Activated CD4-positive, alpha-beta memory T cell treated with anti-CD3 and anti-CD28 coated beads for 36 hours (primary cell): Measurements from ENCODE around the gene MDGA2. TPM values are rescaled to one million over a fixed set of nuclear protein-coding genes. Genes with fewer than 3 reads are reported as not detected.

Experiments
- CTCF ChIA-PET: fragments of 350-600 bp; sonication (Branson Sonifier 250); formaldehyde crosslinking; loops from one replicate; lab custom pipeline; 2021; ENCODE audit warnings: antibody characterized with exemption, inconsistent platforms; lab: Charles Lee
- POLR2A ChIA-PET: fragments of 350-600 bp; sonication (Branson Sonifier 250); formaldehyde crosslinking; loops from one replicate; lab custom pipeline; 2021; ENCODE audit warnings: antibody characterized with exemption; lab: Charles Lee
- DNase-seq: peaks from one replicate; pipeline ENCODE4 v3.0.0-alpha.2; 2020
- H3K27ac Mint-ChIP-seq: one replicate; pipeline ENCODE4 v1.8.0; 2021; ENCODE audit warnings: mixed read lengths
- H3K27me3 Mint-ChIP-seq: one replicate; pipeline ENCODE4 v1.8.0; 2021; ENCODE audit warnings: mixed read lengths
- H3K36me3 Mint-ChIP-seq: one replicate; pipeline ENCODE4 v1.8.0; 2021; ENCODE audit warnings: mixed read lengths
- H3K4me1 Mint-ChIP-seq: one replicate; pipeline ENCODE4 v1.8.0; 2021; ENCODE audit warnings: low read depth, mixed read lengths
- H3K4me3 Mint-ChIP-seq: one replicate; pipeline ENCODE4 v1.8.0; 2021; ENCODE audit warnings: mild to moderate bottlenecking, mixed read lengths
- H3K9me3 Mint-ChIP-seq: one replicate; pipeline ENCODE4 v1.8.0; 2021; ENCODE audit warnings: mixed read lengths
- intact Hi-C: fragments of 100-400 bp; cut with micrococcal nuclease; formaldehyde crosslinking; loops from one replicate; pipeline ENCODE4 v1.15.1; 2023
- total RNA-seq, 2 experiments: library from RNA; stranded (reverse); gene quantifications; one replicate each; pipeline ENCODE4 v1.2.3, GENCODE V29; 2021

Gene MDGA2
- total RNA-seq, 2 experiments from 2014 or later: not detected

DNA sequence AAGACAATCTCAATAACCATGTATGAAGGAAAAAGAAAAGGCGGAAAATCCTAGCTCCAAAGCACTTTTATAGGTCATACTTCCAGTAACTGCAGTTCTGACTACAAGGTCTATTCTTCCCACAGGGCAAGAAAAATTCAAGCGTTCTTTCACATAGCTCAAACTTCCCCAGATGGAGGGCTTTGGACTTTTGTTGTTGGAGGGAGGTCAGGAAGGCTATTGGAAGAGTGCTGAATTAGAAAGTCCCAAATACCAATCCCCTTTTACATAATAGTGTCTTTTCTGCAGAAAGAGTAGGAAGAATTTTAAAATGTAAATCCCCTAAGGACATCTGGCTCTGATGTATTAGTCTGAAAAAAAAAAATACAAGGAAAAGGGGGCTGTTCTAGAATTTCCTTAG lies 309.4 kb downstream of the MDGA2 start:
- no peak for DNase-seq
- ChIA-PET CTCF (no interaction called here), POLR2A (no interaction called here)
- Mint-ChIP-seq H3K36me3 (no peaks in the 10 kb centered on the region), H3K9me3 (no peaks in the 10 kb centered on the region), H3K27ac (no peak overlapping the region), H3K27me3 (no peaks in the 10 kb centered on the region), H3K4me1 (no peaks in the 10 kb centered on the region), H3K4me3 (no peak overlapping the region)
- intact Hi-C loops: no loop called here

DNA sequence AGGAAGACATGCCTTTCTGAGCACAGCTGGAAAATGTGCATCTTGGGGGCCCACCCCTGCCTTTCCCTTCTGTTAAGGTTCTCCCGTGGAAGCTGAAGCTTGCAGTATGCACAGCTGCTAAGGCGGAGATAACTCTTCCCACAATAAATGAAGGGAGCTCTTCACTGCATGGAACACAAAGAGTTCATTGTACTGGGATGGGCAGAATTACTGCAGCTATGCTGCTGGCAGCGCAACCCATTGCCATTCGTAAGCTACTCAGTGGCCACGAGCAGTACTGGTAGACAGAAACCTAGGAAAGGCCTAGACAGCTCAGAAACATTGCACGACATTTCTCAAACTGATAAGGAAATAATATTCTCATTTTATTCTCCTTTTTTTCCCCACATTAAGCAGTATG lies 310.2 kb downstream of the MDGA2 start:
- H3K27me3 Mint-ChIP-seq: no peaks in the 10 kb centered on the region
- no peaks in the 10 kb centered on the region for H3K36me3 Mint-ChIP-seq
- CTCF ChIA-PET: no interaction called here
- no peak overlapping the region for H3K27ac Mint-ChIP-seq
- H3K9me3 Mint-ChIP-seq: peaks cover 5% of the 10 kb centered on the region
- no peak overlapping the region for H3K4me3 Mint-ChIP-seq
- DNase-seq: no peak
- intact Hi-C loops: no loop called here
- no peaks in the 10 kb centered on the region for H3K4me1 Mint-ChIP-seq
- POLR2A ChIA-PET: no interaction called here

DNA sequence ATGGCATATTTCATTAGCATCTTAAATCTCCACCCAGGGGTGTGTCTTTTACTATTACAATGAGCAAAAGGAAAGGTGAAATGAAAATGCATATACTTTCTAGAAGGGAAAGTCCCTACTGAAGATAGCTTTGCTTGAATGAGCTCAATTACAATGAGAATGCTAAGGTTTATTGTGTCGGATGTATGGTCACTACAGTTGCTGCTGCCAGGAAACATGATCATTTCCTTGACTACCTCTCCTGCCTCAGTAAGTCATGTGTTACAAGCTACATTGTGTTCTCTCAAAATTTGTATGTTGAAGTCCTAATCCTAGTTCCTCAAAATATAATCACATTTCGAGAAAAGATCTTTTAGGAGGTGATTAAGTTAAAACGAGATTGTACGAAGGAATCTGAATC lies 322.2 kb downstream of the MDGA2 start:
- intact Hi-C loops: no loop called here
- Mint-ChIP-seq H3K4me3 (no peak overlapping the region), H3K4me1 (no peaks in the 10 kb centered on the region), H3K27me3 (no peaks in the 10 kb centered on the region), H3K27ac (no peak overlapping the region), H3K36me3 (no peaks in the 10 kb centered on the region), H3K9me3 (peaks cover 17% of the 10 kb centered on the region)
- no peak for DNase-seq
- ChIA-PET POLR2A (no interaction called here), CTCF (no interaction called here)

DNA sequence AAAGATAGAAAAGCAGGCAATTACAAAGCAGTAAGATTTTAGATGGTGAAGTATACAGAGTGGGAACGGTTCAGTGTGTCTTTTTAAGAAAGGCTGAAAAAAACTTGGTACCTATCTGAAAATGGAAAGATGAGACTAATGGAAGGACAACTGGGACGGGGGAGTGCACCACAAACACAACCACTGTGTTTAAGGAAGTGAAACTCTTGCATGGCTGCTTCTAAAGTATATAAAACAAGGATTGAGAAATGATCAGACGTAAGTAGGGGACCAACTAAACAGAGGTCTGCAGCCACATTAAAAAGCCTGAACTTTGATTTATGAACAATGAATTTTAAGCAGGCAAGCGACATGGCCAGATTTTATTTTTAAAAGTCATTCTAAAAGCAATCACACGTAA lies 328.6 kb downstream of the MDGA2 start:
- Mint-ChIP-seq H3K36me3 (no peaks in the 10 kb centered on the region), H3K9me3 (peaks cover 6% of the 10 kb centered on the region), H3K27me3 (no peaks in the 10 kb centered on the region), H3K4me1 (no peaks in the 10 kb centered on the region), H3K27ac (no peak overlapping the region), H3K4me3 (no peak overlapping the region)
- intact Hi-C loops: no loop called here
- ChIA-PET CTCF (no interaction called here), POLR2A (no interaction called here)
- DNase-seq: no peak

DNA sequence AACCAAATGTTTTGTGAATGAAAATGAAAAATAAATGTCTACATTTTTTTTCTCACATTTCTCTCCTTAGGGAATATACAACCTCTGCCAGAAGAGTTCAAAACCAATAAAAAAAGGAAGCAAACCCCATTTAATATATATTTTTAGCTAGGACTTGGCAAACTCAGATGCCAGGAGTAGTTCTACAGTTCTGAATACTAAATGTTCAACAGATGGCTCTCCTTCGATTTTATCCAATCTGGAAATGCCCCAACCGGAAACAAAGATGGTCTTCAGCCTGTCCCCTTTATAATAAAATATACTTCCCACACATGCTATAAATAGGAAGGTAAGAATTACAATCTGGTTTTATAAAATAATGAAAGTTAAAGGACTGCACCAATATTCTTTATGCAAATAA lies 330.4 kb downstream of the MDGA2 start:
- ChIA-PET CTCF (no interaction called here), POLR2A (no interaction called here)
- no peak for DNase-seq
- Mint-ChIP-seq H3K27me3 (no peaks in the 10 kb centered on the region), H3K9me3 (peaks cover 9% of the 10 kb centered on the region), H3K4me1 (no peaks in the 10 kb centered on the region), H3K4me3 (no peak overlapping the region), H3K27ac (no peak overlapping the region), H3K36me3 (no peaks in the 10 kb centered on the region)
- intact Hi-C loops: no loop called here

DNA sequence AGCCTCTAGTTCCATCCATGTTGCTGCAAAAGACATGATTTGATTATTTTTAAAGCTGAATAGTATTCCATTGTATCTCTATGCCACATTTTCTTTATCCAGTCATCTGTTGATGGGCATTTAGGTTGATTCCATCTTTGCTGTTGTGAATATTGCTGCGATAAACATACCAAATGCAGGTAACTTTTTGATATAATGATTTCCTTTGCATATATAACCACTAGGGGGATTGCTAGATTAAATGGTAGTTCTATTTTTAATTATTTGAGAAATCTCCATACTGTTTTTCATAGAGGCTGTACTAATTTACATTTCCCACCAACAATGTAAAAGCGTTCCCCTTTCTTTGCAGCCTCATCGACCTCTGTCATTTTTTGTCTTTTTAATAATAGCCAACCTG lies 342.5 kb downstream of the MDGA2 start:
- intact Hi-C loops: no loop called here
- no peaks in the 10 kb centered on the region for H3K4me1 Mint-ChIP-seq
- no peaks in the 10 kb centered on the region for H3K27me3 Mint-ChIP-seq
- H3K36me3 Mint-ChIP-seq: no peaks in the 10 kb centered on the region
- ChIA-PET CTCF (no interaction called here), POLR2A (no interaction called here)
- no peaks in the 10 kb centered on the region for H3K9me3 Mint-ChIP-seq
- H3K27ac Mint-ChIP-seq: no peak overlapping the region
- H3K4me3 Mint-ChIP-seq: no peak overlapping the region
- no peak for DNase-seq

DNA sequence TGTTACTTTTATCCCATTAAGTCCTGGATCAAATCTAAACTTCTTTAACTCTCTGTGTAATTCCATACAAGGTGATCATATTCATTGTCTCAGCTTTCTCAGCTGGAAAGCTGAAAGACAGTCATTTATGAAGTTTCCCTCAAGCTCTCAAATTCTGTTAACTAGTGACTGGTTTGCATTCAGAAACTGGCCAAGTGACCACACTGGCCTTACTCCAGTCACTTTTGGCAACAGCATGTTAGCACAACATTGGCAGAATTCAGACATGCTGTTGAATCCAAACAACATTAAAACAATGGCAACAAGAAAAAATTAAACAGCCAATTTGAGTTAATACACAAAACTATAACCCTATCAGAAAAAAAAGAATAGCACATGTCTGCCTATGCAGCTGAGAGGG lies 343.3 kb downstream of the MDGA2 start:
- ChIA-PET POLR2A (no interaction called here), CTCF (no interaction called here)
- no peak for DNase-seq
- Mint-ChIP-seq H3K4me1 (no peaks in the 10 kb centered on the region), H3K36me3 (no peaks in the 10 kb centered on the region), H3K27ac (no peak overlapping the region), H3K27me3 (no peaks in the 10 kb centered on the region), H3K4me3 (no peak overlapping the region), H3K9me3 (no peaks in the 10 kb centered on the region)
- intact Hi-C loops: no loop called here

DNA sequence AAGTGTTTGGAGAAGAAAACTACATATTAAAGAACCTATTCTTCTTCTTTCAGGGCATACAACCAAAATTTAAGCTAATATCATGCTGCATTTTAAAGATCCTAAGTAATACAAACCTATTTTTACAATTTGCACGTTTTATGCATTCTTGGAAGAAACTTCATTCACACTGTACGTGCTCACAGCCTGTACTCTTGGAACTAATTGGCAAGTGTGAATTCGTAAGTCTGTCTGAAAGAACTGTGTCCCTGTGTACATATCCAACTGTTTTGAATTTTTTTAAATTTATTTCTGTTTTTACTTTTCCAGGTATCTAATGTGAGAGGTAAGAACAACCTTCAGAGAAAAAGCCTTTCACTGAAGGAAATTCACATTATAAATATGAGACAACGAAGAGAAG lies 347.0 kb downstream of the MDGA2 start:
- intact Hi-C loops: no loop called here
- Mint-ChIP-seq H3K27me3 (no peaks in the 10 kb centered on the region), H3K9me3 (peaks cover 3% of the 10 kb centered on the region), H3K27ac (no peak overlapping the region), H3K4me1 (no peaks in the 10 kb centered on the region), H3K36me3 (no peaks in the 10 kb centered on the region), H3K4me3 (no peak overlapping the region)
- CTCF ChIA-PET: no interaction called here
- POLR2A ChIA-PET: no interaction called here
- no peak for DNase-seq

DNA sequence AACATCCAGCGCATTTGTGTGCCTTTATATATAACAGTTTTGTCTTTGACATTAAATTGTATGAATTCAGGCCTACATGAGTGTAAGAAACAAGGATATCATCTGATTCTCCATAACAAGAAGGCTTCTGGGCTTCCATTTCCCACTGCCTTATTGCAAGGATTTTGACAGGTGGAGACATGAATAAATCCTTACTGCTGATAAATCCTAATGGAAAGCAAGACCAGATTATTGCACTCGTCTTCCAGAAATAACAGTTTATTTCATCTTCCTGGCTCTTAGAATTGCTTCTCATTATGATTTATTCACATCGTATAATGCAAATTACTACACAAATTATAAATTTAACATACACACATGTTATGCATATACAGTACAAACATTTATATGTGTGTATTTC lies 348.1 kb downstream of the MDGA2 start:
- intact Hi-C loops: no loop called here
- DNase-seq: no peak
- CTCF ChIA-PET: no interaction called here
- POLR2A ChIA-PET: no interaction called here
- Mint-ChIP-seq H3K4me1 (no peaks in the 10 kb centered on the region), H3K4me3 (no peak overlapping the region), H3K27me3 (no peaks in the 10 kb centered on the region), H3K36me3 (no peaks in the 10 kb centered on the region), H3K27ac (no peak overlapping the region), H3K9me3 (peaks cover 3% of the 10 kb centered on the region)

DNA sequence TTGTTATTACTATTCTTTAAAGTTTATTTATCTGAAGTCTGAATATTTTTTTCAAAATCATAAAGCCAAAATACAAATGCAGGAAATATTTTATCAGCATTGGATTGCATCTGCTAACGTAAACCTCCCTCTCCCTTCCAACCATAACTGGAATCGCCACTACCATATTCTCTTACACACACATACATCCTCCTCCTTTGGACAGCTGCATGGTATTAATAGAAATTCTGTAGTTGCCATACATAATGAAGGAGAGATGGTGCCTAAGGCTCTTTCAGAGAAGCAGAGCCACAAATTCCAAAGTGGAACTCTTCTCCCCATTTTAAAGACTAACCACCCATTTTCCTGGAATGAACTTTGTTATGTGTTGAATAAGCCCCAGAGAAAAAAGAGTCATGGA lies 352.7 kb downstream of the MDGA2 start:
- H3K36me3 Mint-ChIP-seq: no peaks in the 10 kb centered on the region
- POLR2A ChIA-PET: no interaction called here
- H3K4me1 Mint-ChIP-seq: no peaks in the 10 kb centered on the region
- H3K27ac Mint-ChIP-seq: no peak overlapping the region
- no peak for DNase-seq
- no peaks in the 10 kb centered on the region for H3K27me3 Mint-ChIP-seq
- CTCF ChIA-PET: no interaction called here
- intact Hi-C loops: no loop called here
- H3K4me3 Mint-ChIP-seq: no peak overlapping the region
- peaks cover 13% of the 10 kb centered on the region for H3K9me3 Mint-ChIP-seq

DNA sequence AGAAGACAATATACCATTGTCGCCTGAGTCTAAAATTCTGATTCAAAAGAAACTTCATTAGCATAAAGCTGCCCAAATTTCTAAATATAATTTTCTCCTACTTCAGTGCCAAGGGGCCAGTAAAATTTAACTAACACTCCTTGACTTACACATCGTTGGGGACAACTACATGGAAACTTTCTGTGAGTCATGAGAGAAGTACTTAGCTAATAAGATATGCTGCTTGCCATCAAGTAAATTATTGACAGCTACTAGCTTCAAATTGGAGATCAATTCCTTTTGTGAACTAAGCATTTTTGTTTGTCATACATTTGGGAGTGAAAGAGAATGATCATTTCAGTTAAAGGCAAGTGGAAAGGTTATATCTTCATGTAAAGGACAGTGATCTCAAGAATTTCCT lies 373.3 kb downstream of the MDGA2 start:
- no peak overlapping the region for H3K4me3 Mint-ChIP-seq
- no peaks in the 10 kb centered on the region for H3K27me3 Mint-ChIP-seq
- CTCF ChIA-PET: no interaction called here
- POLR2A ChIA-PET: no interaction called here
- no peak overlapping the region for H3K27ac Mint-ChIP-seq
- H3K9me3 Mint-ChIP-seq: peaks cover 4% of the 10 kb centered on the region
- no peaks in the 10 kb centered on the region for H3K36me3 Mint-ChIP-seq
- H3K4me1 Mint-ChIP-seq: no peaks in the 10 kb centered on the region
- DNase-seq: no peak
- intact Hi-C loops: no loop called here

DNA sequence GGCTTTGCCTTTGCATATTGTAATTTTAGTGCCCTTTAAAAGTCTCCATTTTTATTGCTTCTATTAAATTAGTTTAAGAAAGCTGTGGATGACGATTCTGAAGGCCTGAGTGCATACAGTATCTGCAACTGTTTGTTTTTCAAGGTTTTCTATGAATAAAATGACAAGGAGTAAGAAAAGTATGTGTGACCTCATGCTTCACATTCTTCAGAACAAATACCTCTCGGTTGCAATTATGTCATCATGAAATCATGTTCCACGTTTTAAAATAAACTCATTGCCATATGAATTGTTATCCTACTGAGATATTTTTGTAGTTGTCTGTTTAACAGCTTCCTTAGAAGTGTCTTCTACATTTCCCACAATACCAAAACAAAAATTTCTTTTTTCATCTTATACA lies 374.6 kb downstream of the MDGA2 start:
- intact Hi-C loops: no loop called here
- Mint-ChIP-seq H3K27me3 (no peaks in the 10 kb centered on the region), H3K36me3 (no peaks in the 10 kb centered on the region), H3K4me3 (no peak overlapping the region), H3K4me1 (no peaks in the 10 kb centered on the region), H3K9me3 (peaks cover 5% of the 10 kb centered on the region), H3K27ac (no peak overlapping the region)
- DNase-seq: no peak
- POLR2A ChIA-PET: no interaction called here
- CTCF ChIA-PET: no interaction called here

DNA sequence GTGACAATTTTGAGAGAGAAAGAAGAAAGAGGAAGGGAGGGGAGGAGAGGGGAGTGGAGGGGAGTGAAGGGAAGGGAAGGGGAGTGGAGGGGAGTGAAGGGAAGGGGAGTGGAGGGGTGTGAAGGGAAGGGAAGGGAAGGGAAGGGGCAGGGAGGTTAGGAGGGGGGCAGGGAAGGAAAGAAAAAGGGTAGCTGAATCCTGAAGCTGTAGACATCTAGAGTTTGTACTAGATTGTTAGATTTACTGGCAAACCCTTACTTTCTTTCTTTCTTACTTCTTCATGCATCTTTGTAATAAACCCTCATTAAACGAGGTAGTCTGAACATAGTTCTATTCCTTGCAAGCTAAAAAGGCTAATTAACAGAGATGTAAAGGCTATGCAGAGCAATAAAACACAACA lies 378.0 kb downstream of the MDGA2 start:
- ChIA-PET CTCF (no interaction called here), POLR2A (no interaction called here)
- no peak for DNase-seq
- intact Hi-C loops: no loop called here
- Mint-ChIP-seq H3K4me1 (no peaks in the 10 kb centered on the region), H3K27me3 (no peaks in the 10 kb centered on the region), H3K27ac (no peak overlapping the region), H3K9me3 (peaks cover 7% of the 10 kb centered on the region), H3K4me3 (no peak overlapping the region), H3K36me3 (no peaks in the 10 kb centered on the region)

DNA sequence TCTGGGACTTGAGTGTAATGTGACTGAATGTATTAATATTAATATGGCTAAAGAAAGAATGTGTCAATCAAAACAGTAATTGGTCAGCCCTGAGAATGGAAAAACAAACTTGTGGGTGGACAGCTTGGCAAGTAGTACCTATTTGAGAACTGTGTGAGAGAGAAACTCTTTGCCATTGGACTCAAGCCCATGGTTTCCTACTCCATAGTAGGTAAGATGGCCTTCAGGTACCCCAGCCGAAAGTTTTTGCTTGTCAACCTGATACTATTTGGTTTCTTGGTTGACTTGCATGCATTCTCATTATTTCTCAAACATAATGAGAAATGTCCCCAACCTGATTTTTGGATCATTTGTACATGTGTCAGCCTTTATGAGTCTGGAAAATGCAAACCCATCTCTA lies 391.1 kb downstream of the MDGA2 start:
- DNase-seq: no peak
- Mint-ChIP-seq H3K27me3 (no peaks in the 10 kb centered on the region), H3K36me3 (no peaks in the 10 kb centered on the region), H3K27ac (no peak overlapping the region), H3K4me1 (no peaks in the 10 kb centered on the region), H3K4me3 (no peak overlapping the region), H3K9me3 (peaks cover 6% of the 10 kb centered on the region)
- POLR2A ChIA-PET: no interaction called here
- CTCF ChIA-PET: interaction anchor here (0.5 kb wide), 1 partner anchor 32 kb away, joined by 3 read pairs; no protein-coding TSS in a partner anchor
- intact Hi-C loops: no loop called here
